ENCODE measurements around the gene CLMP.
"Not testable (repeated sequence)": the region's sequence is repeated elsewhere in the genome, so short reads cannot be mapped to it uniquely, and the experiment has no call there.

The CLMP gene

GRCh38 chr11:123217897-123218296, 22.8 kb upstream of the CLMP start:
- DNase-seq (ENCODE audit: low read depth), result no peak

DNA sequence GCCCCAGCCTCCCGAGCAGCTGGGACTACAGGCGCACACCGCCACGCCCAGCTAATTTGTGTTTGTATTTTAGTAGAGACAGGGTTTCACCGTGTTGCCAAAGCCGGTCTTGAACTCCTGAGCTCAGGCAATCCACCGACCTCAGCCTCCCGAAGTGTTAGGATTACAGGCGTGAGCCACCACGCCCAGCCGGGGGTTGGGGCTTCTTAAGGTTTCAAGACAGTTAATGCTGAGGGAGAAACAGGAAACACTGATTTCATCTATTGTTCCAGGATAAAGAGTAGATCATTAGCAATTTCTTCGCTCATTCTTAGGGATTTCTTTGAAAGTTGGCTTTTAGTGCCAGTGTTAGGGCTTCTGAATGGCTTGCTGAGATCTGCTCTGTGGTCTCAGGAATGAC, 21.2 kb upstream of the CLMP start:
- DNase-seq (ENCODE audit: low read depth), result no peak

- DNase-seq (ENCODE audit: low read depth), result no peak
Observed at GRCh38 chr11:123214940-123215339, 19.9 kb upstream of the CLMP start.

- no peak for DNase-seq (ENCODE audit: low read depth)
Observed at GRCh38 chr11:123214396-123214795, 19.3 kb upstream of the CLMP start.

DNA sequence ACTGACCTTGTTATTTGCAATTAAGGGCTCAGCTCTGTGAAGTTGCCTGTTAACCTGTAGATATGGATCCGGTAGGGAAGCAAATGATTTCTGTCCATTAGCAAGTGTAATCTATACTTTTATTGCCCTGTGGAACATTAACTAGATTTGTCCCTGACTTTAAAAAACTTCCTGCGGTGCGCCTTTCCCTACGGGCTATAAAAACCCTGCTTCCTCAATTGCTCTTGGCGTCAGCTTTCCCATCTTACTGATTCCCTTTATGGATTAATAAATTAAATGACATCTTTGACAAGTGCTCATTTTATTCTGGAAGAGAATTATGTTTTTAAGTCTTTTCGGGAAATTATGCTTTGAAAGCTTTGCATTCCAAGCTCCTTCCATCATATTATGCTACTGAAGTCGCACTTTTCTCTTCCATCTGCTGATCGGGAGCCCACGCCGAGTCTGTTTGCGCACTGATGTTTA, 18.3 kb upstream of the CLMP start:
- no peak for DNase-seq (ENCODE audit: low read depth)

- DNase-seq (ENCODE audit: low read depth), result no peak
Observed at GRCh38 chr11:123212406-123212805, 17.4 kb upstream of the CLMP start.

DNA sequence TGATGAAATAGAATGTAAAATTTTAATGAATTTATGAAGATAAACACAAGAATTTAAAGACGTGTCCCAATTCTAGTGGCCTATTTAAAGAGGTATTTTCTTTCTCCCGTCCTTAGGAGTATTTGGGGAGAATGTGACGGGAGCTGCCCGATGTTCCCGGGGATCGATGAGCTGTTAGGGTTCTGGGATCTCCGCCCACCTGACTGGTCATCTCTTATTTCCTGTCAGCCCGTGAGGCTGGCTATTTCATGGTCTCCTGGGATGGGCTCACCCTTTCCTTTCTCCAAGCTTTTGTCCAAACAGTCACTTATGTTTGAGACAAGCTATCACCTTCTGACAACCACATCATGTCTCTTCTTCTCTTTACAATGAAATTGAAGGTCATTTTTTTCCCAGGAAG, 16.9 kb upstream of the CLMP start:
- DNase-seq (ENCODE audit: low read depth), result no peak

DNA sequence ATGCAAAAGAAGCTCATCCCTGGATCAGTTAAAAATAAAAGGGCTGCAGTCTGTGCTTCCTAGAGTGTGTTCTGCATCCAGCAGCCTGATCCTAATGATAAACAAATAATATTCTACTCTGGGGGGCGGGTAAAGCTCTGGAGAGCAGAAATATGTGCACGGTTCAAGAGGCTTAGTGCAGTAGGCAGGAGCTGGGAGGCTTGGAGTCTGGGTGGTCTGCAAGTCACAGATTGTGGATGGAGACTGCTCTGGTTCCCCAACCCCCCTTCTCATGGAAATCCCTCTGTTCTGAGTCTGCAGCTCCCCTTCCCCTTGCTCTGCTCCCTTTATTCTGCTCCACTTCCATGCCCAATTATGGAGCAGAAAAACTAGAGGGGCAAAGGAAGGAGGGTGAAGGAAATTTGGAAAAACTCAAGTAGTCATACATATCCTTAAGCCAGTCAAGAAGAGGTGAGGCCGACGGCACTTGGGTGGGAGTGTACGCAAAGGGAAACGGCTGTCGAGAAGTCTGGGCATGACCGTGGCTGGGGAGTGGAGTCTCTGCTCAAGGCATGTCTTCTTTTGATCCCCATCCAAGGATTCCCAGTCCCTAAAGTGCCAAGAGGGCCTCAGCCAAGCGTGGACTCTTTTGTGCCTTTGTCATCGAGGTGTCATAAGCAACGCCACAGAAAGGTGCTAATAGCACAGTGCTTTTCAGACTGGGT, 16.3 kb upstream of the CLMP start:
- DNase-seq (ENCODE audit: low read depth), result no peak

GRCh38 chr11:123209591-123209990, 14.5 kb upstream of the CLMP start:
- DNase-seq (ENCODE audit: low read depth), result no peak

GRCh38 chr11:123206791-123207434, 11.9 kb upstream of the CLMP start:
- DNase-seq (ENCODE audit: low read depth), result no peak

GRCh38 chr11:123206055-123206454, 11.0 kb upstream of the CLMP start:
- DNase-seq (ENCODE audit: low read depth), result not testable (repeated sequence)

GRCh38 chr11:123203934-123204333, 8.9 kb upstream of the CLMP start:
- no peak for DNase-seq (ENCODE audit: low read depth)

GRCh38 chr11:123203471-123203870, 8.4 kb upstream of the CLMP start:
- DNase-seq (ENCODE audit: low read depth), result no peak

- no peak for DNase-seq (ENCODE audit: low read depth)
Observed at GRCh38 chr11:123202155-123203151, 7.4 kb upstream of the CLMP start.

- no peak for DNase-seq (ENCODE audit: low read depth)
Observed at GRCh38 chr11:123200264-123200663, 5.2 kb upstream of the CLMP start.

GRCh38 chr11:123197711-123198110, 2.7 kb upstream of the CLMP start:
- DNase-seq (ENCODE audit: low read depth), result no peak

DNA sequence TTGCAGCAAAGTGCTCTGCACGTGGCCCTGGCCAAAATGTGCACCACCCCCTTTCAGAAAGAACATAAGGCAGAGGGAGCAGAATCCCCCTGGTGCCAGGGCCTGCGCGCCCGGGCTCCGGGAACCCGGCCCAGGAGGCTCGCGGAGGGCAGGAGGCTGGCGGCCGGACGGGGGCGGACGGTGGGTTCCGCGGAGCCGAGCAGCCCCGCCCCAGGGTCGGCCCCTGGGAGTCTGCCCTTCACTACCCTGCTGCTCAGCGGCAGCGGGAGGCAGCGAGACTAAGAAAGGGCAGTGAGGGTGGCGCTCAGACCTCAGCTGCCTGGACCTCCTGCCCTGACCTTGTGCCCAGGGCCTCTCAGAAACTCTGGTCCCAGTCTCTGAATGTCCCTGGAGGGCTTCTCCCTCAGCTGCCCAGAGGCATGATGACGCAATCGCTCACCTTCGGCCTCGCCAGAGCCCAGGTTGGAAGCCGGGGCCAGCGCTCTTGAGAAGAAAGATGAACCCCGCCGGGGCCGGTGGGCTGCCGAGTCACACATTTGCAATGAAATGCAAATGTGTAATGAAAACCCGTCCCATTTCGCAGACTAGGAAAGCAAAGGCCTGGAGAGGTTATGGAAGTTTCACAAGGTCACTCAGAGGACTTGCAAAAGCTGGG, 1.1 kb upstream of the CLMP start:
- no peak for DNase-seq (ENCODE audit: low read depth)

- no peak for DNase-seq (ENCODE audit: low read depth)
Observed at GRCh38 chr11:123194337-123195187, 486 bp downstream of the CLMP start.

DNA sequence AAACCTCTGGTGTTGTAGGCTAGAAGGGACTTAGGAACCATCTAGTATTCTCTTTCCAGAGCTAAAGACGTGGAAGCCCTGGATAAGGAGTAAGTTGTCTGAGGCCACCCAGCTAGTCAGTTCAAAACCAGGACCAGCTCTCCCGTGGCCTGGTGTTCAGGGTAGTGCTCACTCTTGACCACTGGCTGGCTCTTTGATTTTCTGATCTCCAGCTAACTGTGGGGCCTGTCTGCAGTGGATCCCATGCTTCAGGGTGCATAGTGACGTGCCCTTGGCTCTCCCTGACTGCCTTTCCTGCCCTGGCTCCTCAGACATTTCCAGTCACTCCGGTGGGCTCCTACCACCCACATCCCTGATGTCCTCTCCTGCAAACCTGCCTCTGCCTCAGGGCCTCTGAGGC, 1.3 kb downstream of the CLMP start:
- no peak for DNase-seq (ENCODE audit: low read depth)

GRCh38 chr11:123191939-123192338, 3.1 kb downstream of the CLMP start:
- DNase-seq (ENCODE audit: low read depth), result no peak

- DNase-seq (ENCODE audit: low read depth), result no peak
Observed at GRCh38 chr11:123190518-123190917, 4.5 kb downstream of the CLMP start.

Measured in stimulated activated CD8-positive, alpha-beta memory T cell treated with anti-CD3 and anti-CD28 coated beads, Interleukin-4, amount 100 ng/mL, for 24 hours (primary cell).